Measurements from ENCODE around the gene DUSP10. TPM values are rescaled to one million over a fixed set of nuclear protein-coding genes. Genes with fewer than 3 reads are reported as not detected.
A peak's percentile ranks its signal among the peaks of the same experiment; 100 is the strongest.

DUSP10 gene
- total and polyA plus RNA-seq, 2 of the 13 experiments (the other 11 are each of a cell fraction or from before 2014, with no cell fraction given), result 2.1 to 4.4 TPM

DNA sequence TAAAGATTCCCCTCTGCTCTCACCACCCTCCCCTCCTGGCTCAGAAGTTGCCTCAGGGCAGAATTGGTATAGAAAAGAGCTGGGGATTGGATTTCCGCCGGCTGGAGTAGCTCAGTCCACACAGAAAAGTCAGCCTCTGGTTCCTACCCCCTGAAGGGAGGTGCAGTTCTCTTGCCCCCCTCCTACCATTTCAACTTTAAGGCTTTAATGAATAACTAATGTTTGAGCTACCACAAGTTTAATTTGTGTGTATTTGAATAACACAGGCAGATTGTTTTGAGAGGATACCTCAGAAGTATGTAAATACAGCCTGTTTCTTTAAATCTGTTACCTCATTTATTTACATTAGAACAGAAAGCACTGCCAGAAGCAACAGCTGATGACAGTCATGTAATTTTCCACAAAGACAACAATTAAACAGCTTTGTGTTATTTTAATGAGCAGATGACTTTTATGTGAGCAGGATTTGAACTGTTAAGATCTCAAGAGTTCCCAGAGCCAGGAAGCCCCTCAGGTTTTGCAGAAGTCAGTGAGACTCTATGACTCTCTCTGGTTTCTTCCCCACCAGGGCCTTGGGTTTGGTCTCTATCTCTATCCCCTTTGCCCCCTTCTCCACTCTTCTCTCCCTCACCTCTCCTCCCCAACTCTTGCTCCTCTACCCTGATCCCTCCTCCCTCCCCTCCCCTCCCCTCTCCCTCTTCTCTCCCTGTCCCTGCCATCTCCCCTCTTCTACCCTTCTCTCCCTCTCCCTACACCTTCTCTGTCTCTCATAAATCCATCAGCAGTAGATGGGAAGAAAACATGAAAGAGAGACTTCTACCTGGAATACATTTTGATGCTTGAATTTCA is 26.3 kb downstream of the DUSP10 start (continued):
- TF ChIP-seq, protein P1, sequence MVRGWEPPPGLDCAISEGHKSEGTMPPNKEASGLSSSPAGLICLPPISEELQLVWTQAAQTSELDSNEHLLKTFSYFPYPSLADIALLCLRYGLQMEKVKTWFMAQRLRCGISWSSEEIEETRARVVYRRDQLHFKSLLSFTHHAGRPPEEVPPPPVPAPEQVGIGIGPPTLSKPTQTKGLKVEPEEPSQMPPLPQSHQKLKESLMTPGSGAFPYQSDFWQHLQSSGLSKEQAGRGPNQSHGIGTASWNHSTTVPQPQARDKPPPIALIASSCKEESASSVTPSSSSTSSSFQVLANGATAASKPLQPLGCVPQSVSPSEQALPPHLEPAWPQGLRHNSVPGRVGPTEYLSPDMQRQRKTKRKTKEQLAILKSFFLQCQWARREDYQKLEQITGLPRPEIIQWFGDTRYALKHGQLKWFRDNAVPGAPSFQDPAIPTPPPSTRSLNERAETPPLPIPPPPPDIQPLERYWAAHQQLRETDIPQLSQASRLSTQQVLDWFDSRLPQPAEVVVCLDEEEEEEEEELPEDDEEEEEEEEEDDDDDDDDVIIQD (CRISPR knock-in tag; IDR thresholded peaks at IDR 0.05; ENCODE audit: low read depth), result 0 out of 2 replicates have a peak, but pooled peaks have one; percentile 51
- TF ChIP-seq, protein P2, sequence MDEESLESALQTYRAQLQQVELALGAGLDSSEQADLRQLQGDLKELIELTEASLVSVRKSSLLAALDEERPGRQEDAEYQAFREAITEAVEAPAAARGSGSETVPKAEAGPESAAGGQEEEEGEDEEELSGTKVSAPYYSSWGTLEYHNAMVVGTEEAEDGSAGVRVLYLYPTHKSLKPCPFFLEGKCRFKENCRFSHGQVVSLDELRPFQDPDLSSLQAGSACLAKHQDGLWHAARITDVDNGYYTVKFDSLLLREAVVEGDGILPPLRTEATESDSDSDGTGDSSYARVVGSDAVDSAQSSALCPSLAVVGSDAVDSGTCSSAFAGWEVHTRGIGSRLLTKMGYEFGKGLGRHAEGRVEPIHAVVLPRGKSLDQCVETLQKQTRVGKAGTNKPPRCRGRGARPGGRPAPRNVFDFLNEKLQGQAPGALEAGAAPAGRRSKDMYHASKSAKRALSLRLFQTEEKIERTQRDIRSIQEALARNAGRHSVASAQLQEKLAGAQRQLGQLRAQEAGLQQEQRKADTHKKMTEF (CRISPR knock-in tag; IDR thresholded peaks at IDR 0.05), result peak; percentile 63; the same call in 1 of the 2 replicates
- TF ChIP-seq TBX3 (IDR thresholded peaks at IDR 0.05; ENCODE audit: borderline replicate concordance), result no peak; the same call in 1 of the 2 replicates
- 0 out of 2 replicates have a peak, but pooled peaks have one; percentile 52 for TF ChIP-seq FOXJ3 (CRISPR knock-in tag; IDR thresholded peaks at IDR 0.05; ENCODE audit: borderline replicate concordance)
- TF ChIP-seq MEIS1 (CRISPR knock-in tag; IDR thresholded peaks at IDR 0.05; ENCODE audit: borderline replicate concordance), result no peak
- TF ChIP-seq, protein P3, sequence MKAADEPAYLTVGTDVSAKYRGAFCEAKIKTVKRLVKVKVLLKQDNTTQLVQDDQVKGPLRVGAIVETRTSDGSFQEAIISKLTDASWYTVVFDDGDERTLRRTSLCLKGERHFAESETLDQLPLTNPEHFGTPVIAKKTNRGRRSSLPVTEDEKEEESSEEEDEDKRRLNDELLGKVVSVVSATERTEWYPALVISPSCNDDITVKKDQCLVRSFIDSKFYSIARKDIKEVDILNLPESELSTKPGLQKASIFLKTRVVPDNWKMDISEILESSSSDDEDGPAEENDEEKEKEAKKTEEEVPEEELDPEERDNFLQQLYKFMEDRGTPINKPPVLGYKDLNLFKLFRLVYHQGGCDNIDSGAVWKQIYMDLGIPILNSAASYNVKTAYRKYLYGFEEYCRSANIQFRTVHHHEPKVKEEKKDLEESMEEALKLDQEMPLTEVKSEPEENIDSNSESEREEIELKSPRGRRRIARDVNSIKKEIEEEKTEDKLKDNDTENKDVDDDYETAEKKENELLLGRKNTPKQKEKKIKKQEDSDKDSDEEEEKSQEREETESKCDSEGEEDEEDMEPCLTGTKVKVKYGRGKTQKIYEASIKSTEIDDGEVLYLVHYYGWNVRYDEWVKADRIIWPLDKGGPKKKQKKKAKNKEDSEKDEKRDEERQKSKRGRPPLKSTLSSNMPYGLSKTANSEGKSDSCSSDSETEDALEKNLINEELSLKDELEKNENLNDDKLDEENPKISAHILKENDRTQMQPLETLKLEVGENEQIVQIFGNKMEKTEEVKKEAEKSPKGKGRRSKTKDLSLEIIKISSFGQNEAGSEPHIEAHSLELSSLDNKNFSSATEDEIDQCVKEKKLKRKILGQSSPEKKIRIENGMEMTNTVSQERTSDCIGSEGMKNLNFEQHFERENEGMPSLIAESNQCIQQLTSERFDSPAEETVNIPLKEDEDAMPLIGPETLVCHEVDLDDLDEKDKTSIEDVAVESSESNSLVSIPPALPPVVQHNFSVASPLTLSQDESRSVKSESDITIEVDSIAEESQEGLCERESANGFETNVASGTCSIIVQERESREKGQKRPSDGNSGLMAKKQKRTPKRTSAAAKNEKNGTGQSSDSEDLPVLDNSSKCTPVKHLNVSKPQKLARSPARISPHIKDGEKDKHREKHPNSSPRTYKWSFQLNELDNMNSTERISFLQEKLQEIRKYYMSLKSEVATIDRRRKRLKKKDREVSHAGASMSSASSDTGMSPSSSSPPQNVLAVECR (CRISPR knock-in tag; IDR thresholded peaks at IDR 0.05; ENCODE audit: borderline replicate concordance), result peak; percentile 18; the same call in 1 of the 2 replicates
- peak; percentile 55; the same call in 1 of the 2 replicates for TF ChIP-seq SNAPC2 (CRISPR knock-in tag; IDR thresholded peaks at IDR 0.05)
- TF ChIP-seq ZMYM4 (CRISPR knock-in tag; IDR thresholded peaks at IDR 0.05), result peak; percentile 13; the same call in 1 of the 2 replicates
- peak; percentile 96 for TF ChIP-seq ZSCAN25 (CRISPR knock-in tag; IDR thresholded peaks at IDR 0.05)
- TF ChIP-seq ISL2 (CRISPR knock-in tag; IDR thresholded peaks at IDR 0.05), result peak; percentile 57
- no peak for TF ChIP-seq ZNF432 (CRISPR knock-in tag; IDR thresholded peaks at IDR 0.05; ENCODE audit: borderline replicate concordance)
- TF ChIP-seq RARA (CRISPR knock-in tag; IDR thresholded peaks at IDR 0.05), result peak; percentile 23; the same call in 1 of the 2 replicates
- TF ChIP-seq, protein P4, sequence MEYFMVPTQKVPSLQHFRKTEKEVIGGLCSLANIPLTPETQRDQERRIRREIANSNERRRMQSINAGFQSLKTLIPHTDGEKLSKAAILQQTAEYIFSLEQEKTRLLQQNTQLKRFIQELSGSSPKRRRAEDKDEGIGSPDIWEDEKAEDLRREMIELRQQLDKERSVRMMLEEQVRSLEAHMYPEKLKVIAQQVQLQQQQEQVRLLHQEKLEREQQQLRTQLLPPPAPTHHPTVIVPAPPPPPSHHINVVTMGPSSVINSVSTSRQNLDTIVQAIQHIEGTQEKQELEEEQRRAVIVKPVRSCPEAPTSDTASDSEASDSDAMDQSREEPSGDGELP (IDR thresholded peaks at IDR 0.05; ENCODE audit: borderline replicate concordance, low read depth), result peak; percentile 97
- peak; percentile 44 for TF ChIP-seq RXRB (CRISPR knock-in tag; IDR thresholded peaks at IDR 0.05; ENCODE audit: borderline replicate concordance)
- no peak for TF ChIP-seq SOX13 (IDR thresholded peaks at IDR 0.05)
- peak in 1 of 2 experiments; percentile 82; a peak in 2 of 4 replicates for TF ChIP-seq SOX13 (CRISPR knock-in tag; conservative IDR thresholded peaks at IDR 0.05 in 1 of 2, IDR thresholded peaks at IDR 0.05 in 1 of 2)
- peak; percentile 86 for TF ChIP-seq HNRNPK (IDR thresholded peaks at IDR 0.05; ENCODE audit: low read depth, low read length, poor library complexity, severe bottlenecking)
- peak; percentile 52; the same call in 1 of the 2 replicates for TF ChIP-seq NFIC (IDR thresholded peaks at IDR 0.05; ENCODE audit: low read length)
- TF ChIP-seq MIXL1 (CRISPR knock-in tag; IDR thresholded peaks at IDR 0.05), result peak; percentile 22
- TF ChIP-seq ZNF652 (CRISPR knock-in tag; IDR thresholded peaks at IDR 0.05; ENCODE audit: borderline replicate concordance, low read depth), result peak; percentile 66; the same call in 1 of the 2 replicates
- TF ChIP-seq PAF1 (CRISPR knock-in tag; IDR thresholded peaks at IDR 0.05), result no peak
